HG02870 (cell line): ENCODE measurements around the gene SNAI1.
"Not testable (repeated sequence)": the region's sequence is repeated elsewhere in the genome, so short reads cannot be mapped to it uniquely, and the experiment has no call there.

Experiments
- ATAC-seq: cut with Tn5 transposase; IDR thresholded peaks from one replicate; pipeline ENCODE4 v1.9.1; 2021; ENCODE audit warnings: mild to moderate bottlenecking, moderate library complexity; ENCODE audit not compliant: unreplicated experiment

SNAI1 gene

DNA sequence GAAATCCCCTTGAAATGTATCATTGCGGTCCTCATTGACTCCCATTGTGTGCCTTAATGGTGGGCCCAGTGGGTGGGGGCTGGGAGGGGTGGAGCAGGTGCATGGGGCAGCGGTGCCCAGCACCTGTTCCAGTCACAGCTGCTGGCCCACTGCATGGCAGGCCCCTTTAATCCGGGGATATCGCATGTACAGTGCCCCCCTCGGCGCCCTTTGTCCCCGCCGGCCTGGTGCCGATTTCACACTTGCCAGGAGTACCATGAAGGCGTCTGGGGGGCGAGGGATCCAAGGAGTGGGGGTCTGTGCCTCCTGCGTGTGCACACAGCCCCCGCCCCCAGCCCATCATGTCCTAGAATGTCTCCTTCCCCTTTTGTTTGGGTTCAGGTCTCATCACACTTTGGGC, 2.8 kb downstream of the SNAI1 start:
- ATAC-seq = no peak

- no peak for ATAC-seq
Measured at GRCh38 chr20:49986049-49986448, 3.3 kb downstream of the SNAI1 start.

DNA sequence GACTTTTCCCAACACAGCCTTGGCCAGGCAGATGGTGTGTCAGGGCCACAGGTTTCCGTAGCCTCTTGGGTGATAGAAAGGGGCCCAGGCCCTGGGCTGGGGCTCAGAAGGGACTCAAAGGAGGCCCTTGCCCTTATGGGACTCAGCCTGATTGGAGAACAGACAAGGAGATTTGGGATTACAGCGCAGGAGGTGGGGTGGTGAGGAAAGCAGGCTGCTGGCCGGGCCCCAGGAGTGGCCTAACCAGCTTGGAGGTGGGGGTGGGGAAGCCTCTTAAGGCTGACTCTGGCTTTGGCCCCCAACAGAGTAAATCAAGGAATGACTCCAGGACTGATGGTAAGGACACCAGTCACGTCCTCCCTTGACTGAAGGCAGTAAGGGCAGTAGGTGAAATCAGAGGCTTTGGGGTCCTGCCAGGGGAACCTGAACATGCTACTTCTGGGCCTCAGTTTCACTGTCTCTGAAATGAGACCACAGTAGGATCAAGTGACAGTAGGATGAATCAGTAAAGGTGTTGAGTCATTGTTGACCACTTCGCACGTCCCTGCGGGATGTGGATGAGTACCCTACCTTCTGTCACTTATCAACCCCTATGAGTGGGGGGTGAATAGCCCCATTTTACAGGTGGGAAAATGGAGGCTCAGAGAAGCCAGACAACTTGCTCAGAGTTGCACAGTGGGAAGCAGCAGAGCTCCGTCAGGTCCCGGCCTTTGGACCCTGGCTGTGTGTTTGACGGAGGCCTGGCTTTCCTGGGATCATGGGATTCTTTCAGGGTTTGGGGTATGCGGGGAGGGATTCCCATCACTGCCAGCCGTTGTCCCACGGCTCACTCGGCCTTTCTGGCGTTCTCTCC, 4.5 kb downstream of the SNAI1 start:
- no peak for ATAC-seq

GRCh38 chr20:49987868-49988690, 5.3 kb downstream of the SNAI1 start:
- no peak for ATAC-seq

DNA sequence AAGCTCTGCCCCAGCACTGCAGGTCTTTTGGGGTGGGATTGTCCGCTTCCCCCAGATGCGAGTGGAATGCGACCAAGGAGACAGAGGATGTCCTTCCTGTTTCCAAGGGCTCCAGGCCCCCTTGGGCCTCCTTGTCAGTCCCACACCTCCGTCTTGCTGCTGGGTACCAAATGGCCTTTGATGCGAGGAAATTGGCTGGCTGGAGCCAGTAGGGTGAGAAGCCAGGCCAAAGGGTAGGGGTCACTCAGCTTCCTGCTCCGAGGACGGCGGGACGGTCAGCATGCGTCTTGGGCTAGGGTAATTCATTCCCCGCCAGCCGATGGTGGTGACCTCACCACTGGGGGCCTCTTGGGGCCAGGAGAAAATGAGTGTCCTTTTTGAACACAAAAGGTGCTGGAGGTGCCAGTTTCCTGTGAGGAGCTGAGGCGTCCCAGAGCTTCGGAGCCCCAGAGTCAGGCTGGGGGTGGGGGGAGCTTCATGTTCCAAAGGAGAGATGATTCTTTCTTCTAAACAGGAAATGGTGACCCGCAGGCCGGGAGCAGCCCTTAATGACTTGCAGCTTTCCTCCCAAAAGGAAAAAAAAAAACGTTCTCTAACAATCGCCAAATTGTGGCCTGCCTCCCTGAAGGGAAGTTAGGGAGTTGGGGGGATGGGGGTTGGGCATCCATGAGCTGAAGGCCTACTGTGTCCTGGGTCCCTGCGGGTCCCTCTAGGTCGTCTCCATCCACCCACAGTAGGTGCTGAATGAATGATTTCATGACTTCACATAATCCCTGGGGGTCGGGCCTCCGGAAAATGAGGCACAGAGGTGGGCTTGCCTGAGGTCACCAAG, 6.7 kb downstream of the SNAI1 start:
- ATAC-seq = no peak

GRCh38 chr20:49990271-49990720, 7.5 kb downstream of the SNAI1 start:
- ATAC-seq = no peak

- no peak for ATAC-seq
Measured at GRCh38 chr20:49993301-49993751, 10.5 kb downstream of the SNAI1 start.

GRCh38 chr20:49995586-49995985, 12.8 kb downstream of the SNAI1 start:
- ATAC-seq = no peak

DNA sequence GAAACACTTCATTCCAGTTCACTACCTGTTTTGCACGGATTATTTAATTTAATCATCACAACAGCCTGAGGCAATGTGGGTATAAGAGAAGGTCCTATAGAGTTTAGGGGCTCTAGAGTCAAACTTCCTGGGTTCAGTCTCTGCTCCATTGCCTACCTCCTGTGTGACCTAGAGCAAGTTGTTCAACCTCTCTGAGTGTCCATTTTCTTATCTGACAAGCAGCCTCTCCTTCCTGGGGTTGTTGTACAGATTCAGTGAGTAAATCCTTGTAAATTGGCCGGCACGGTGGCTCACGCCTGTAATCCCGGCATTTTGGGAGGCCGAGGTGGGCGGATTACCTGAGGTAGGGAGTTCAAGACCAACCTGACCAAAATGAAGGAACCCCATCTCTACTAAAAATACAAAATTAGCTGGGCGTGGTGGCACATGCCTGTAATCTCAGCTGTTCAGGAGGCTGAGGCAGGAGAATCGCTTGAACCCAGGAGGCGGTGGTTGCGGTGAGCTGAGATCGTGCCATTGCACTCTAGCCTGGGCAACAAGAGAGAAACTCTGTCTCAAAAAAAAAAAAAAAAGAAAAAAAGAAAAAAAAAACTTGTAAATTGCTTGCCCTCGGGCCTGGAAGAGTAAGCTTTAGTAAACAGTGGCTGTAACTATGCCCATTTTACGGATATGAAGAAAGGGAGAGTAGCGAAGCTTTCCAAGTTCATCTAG, 15.9 kb downstream of the SNAI1 start:
- not testable (repeated sequence) for ATAC-seq

DNA sequence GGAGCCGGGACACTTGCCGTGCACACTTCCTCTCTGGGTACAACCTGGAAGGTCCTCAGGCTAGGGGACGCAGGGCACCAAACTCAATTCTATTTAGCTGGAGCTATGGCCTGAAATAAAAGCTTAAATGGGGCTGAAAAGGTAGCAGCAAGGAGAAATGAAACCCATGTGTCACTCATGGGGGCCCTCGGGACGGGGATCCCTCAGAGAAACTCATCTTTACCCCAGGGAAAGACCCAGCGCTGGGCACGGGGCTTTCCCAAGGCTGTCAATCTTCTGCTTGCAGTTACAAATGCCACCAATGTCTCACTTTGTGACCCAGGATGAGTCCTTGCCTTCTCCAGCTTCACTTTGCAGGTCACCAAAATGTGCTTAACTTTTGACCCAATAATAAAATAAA, 16.5 kb downstream of the SNAI1 start:
- no peak for ATAC-seq

GRCh38 chr20:50000548-50001222, 17.9 kb downstream of the SNAI1 start:
- ATAC-seq = not testable (repeated sequence)

- ATAC-seq = no peak
Measured at GRCh38 chr20:50001784-50002311, 19.1 kb downstream of the SNAI1 start.

DNA sequence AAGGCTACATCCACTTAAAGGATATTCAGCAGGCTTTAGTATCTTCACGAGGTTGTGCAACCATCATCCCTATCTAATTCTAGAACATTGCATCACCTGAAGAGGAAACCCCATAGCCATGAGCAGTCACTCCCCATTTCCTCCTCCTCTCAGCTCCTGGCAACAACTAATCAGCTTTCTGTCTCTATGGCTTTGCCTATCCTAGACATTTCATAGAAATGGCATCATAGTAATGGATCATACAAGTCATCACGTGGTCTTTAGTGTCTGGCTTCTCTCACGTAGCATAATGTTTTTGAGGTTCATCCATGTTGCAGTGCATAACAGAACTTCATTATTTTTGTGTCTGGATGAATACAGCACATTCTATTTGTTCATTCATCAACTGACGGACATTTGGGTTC, 20.5 kb downstream of the SNAI1 start:
- no peak for ATAC-seq

GRCh38 chr20:50004229-50004628, 21.4 kb downstream of the SNAI1 start:
- ATAC-seq = no peak

- ATAC-seq = no peak
Measured at GRCh38 chr20:50005471-50005981, 22.7 kb downstream of the SNAI1 start.

- ATAC-seq = no peak
Measured at GRCh38 chr20:50007369-50007768, 24.6 kb downstream of the SNAI1 start.

DNA sequence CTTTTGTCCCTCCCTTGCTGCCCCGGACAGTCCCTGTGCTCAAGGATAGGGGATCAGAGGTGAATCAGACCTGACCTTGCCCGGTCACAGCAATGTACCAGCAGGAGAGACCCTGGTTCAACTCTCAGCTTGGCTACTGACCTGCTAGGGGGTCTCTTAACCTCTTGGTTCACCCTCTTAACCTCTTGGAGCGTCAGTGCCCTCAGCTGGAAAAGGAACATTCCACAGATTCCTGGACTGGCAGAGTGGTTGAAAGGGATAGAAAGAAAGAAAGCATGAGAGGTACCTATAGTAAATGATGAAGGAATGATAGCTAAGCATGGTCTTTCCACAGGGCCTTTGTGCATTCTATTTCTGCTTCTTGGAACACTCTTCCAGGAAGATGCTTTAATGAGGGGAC, 25.2 kb downstream of the SNAI1 start:
- no peak for ATAC-seq

DNA sequence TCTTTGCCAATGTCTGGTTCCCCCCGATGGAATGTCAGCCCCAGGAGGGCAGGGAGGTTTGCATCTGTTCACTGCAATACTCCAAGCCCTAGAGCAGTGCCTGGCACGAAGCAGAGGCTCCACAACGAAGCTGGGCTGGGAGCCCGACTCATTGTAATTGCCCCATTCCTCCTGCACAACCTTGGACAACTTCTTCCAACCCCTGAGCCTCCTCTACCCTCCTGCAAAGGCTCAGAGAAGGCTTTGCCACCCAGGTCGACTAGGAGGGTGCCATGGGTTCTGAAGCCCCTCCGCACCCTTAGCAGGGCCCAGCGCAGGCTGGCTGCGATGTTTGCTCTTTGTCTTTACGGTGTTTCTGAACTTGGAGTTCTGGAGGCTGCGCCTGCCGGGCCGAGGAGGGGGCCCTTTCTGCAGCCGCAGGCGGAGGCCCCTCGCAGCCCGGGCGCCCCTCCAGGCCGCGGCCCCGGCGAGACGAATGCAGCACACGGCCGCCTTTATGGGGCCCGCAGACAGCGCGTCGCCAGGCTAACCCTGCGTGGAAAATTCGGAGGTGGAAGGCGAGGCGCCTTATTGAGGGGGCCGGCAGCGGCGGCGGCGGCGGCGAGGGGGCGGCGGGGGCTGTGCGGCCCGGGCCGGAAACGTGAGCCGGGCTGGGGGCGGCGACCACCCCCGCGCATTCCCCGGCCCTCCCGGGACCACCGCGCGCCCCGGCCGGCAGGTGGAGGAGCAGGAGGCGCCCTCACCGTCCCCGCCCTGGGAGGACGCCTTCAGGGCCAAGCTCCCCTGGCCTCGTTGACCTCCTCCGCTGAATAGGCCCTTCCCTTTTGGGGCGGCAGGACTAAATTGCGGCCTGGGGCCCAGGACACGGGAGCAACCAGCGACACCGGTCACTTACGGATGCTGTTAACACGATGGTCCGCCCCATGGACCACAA, 27.0 kb downstream of the SNAI1 start:
- ATAC-seq = no peak
